22Rv1 (cell line): Measurements from ENCODE around the gene KCTD11.

Experiments
- H3K27ac ChIP-seq: fragments of 450-650 bp; 2 replicates; pipeline ENCODE4 v1.5.1; 2017
- CTCF ChIP-seq: fragments of 450-650 bp; IDR thresholded peaks from 2 replicates; pipeline ENCODE4 v1.5.1; 2017; ENCODE audit warnings: mild to moderate bottlenecking
- ZFX ChIP-seq: fragments of 450-650 bp; IDR thresholded peaks from 2 replicates; pipeline ENCODE4 v1.6.1; 2017; ENCODE audit warnings: antibody characterized with exemption, borderline replicate concordance

The KCTD11 gene

GRCh38 chr17:7325031-7325528 is 26.9 kb upstream of the KCTD11 start:
- no peak overlapping the region for H3K27ac ChIP-seq
- no peak for TF ChIP-seq ZFX

- TF ChIP-seq ZFX (no peak), CTCF (no peak)
- no peak overlapping the region for H3K27ac ChIP-seq
Measured at GRCh38 chr17:7326186-7326585, 25.8 kb upstream of the KCTD11 start.

GRCh38 chr17:7327056-7327455 is 24.9 kb upstream of the KCTD11 start:
- no peak for TF ChIP-seq CTCF
- no peak for TF ChIP-seq ZFX

GRCh38 chr17:7327501-7327900 is 24.5 kb upstream of the KCTD11 start:
- no peak overlapping the region for H3K27ac ChIP-seq
- TF ChIP-seq CTCF (no peak), ZFX (no peak)

More at GRCh38 chr17:7327056-7327455, 24.9 kb upstream of the KCTD11 start:
- no peak overlapping the region for H3K27ac ChIP-seq

GRCh38 chr17:7328009-7328408 is 24.0 kb upstream of the KCTD11 start:
- H3K27ac ChIP-seq: peak overlapping the region; percentile 85
- TF ChIP-seq ZFX: no peak
- TF ChIP-seq CTCF: no peak

- peak within 1 kb of the TSS; percentile 85 for H3K27ac ChIP-seq
- no peak for TF ChIP-seq CTCF
- TF ChIP-seq ZFX: no peak
Measured at GRCh38 chr17:7328840-7329373, 23.1 kb upstream of the KCTD11 start, which contains the start of gene NEURL4. Gene NEURL4, minus strand, starts transcription at chr17:7329335. Its CDS starts 23 bp downstream, at chr17:7329312.

- peak overlapping the region; percentile 85 for H3K27ac ChIP-seq
- no peak for TF ChIP-seq ZFX
- TF ChIP-seq CTCF: no peak
Measured at GRCh38 chr17:7329374-7329996, 22.5 kb upstream of the KCTD11 start.
